Smooth muscle cell (in vitro differentiated cells): ENCODE measurements around the gene KCNIP1. TPM values are rescaled to one million over a fixed set of nuclear protein-coding genes. Genes with fewer than 3 reads are reported as not detected.

Source experiments
- DNase-seq: peaks from one replicate; lab custom pipeline; 2025; ENCODE audit not compliant: unreplicated experiment; lab: John Stamatoyannopoulos, UW
- H2AFZ ChIP-seq: fragments of 200-600 bp; sonication (generic); 2 replicates; pipeline ENCODE4 v1.6.0; 2016; ENCODE audit warnings: antibody characterized with exemption, low read depth, mild to moderate bottlenecking
- H3F3A ChIP-seq: fragments of 200-600 bp; sonication (generic); 2 replicates; pipeline ENCODE4 v1.6.0; 2017; ENCODE audit warnings: antibody characterized with exemption, low read depth
- H3K27ac ChIP-seq: fragments of 200-600 bp; sonication (generic); 2 replicates; pipeline ENCODE4 v1.5.1; 2016; ENCODE audit warnings: low read depth, mild to moderate bottlenecking
- H3K27me3 ChIP-seq: fragments of 200-600 bp; sonication (generic); 2 replicates; pipeline ENCODE4 v1.6.1; 2016; ENCODE audit warnings: low read depth, mild to moderate bottlenecking
- H3K36me3 ChIP-seq: fragments of 200-600 bp; sonication (generic); 2 replicates; pipeline ENCODE4 v1.5.1; 2016; ENCODE audit warnings: low read depth
- H3K4me1 ChIP-seq: fragments of 200-600 bp; sonication (generic); 2 replicates; pipeline ENCODE4 v1.5.1; 2016; ENCODE audit warnings: low read depth
- H3K4me2 ChIP-seq: fragments of 200-600 bp; sonication (generic); 2 replicates; pipeline ENCODE4 v1.6.0; 2016; ENCODE audit warnings: mild to moderate bottlenecking
- H3K4me3 ChIP-seq: fragments of 200-600 bp; sonication (generic); 2 replicates; pipeline ENCODE4 v1.5.1; 2016; ENCODE audit warnings: mild to moderate bottlenecking
- H3K79me2 ChIP-seq: fragments of 200-600 bp; sonication (generic); 2 replicates; pipeline ENCODE4 v1.6.0; 2016; ENCODE audit warnings: low read depth, mild to moderate bottlenecking
- H3K9ac ChIP-seq: fragments of 200-600 bp; sonication (generic); 2 replicates; pipeline ENCODE4 v1.6.0; 2016; ENCODE audit warnings: low read depth
- H3K9me3 ChIP-seq: fragments of 200-600 bp; sonication (generic); replicated peaks from 2 replicates; pipeline ENCODE4 v1.5.1; 2016; ENCODE audit warnings: low read depth
- H4K20me1 ChIP-seq: fragments of 200-600 bp; sonication (generic); 2 replicates; pipeline ENCODE4 v1.6.0; 2016; ENCODE audit warnings: low read depth
- WGBS: methylation state at CpG from one replicate; pipeline ENCODE4 v1.1.7; 2016; ENCODE audit warnings: low lambda C conversion rate; 5-methylcytosine and 5-hydroxymethylcytosine counted together
- polyA plus RNA-seq: library from polyadenylated mRNA; unstranded; fragments of >200 nt; fragmentation: Nextera tagmentation; extraction: Ambion mirVana; gene quantifications from 2 replicates; pipeline ENCODE4 v1.2.1, GENCODE V29; 2016
- total RNA-seq: library from RNA; depleted of rRNA; stranded (reverse); fragments of >200 nt; gene quantifications from 2 replicates; pipeline ENCODE4 v1.2.3, GENCODE V29; 2014
- TF ChIP-seq, protein P1 (sequence below): fragments of 200-600 bp; sonication (generic); IDR thresholded peaks from 2 replicates; pipeline ENCODE4 v1.5.1; 2017; ENCODE audit warnings: borderline replicate concordance, mild to moderate bottlenecking, antibody characterized with exemption; ENCODE audit not compliant: insufficient read depth, poor library complexity, severe bottlenecking

KCNIP1 gene
- total and polyA plus RNA-seq, 2 experiments from 2014 or later: 0.50 TPM; not detected in 1

DNA sequence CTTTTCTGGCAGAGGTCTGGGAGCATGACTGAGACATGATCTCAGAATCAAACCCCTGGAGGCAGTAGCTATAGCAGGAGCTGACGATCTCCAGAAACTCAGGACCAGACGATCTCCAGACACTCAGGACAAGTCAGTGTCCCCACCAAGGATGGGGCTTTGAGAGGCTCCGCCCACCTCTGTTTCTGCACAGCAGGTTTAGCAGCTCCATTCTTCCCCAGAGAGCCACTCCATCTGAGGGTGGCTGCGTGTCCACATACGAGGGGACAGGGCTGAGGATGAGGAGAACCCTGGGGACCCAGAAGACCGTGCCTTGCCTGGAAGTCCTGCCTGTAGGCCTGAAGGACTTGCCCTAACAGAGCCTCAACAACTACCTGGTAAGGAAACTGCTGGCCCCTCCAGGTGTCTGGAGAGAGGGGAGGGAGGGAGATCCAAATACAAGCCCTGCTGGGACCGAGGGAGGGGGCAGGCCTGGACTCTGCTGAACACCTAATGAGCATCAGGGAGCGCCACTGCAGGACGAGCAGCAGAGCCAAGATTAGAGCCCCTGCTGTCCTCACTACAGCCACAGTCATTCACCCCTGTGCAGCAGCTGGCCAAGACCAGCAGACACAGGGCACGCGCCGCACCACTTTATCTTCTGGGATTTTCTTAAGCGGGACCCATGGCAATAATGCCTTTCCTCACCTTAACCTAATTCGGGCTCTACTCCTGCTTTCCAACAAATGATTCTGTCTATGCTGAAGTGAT lies 279.9 kb downstream of the KCNIP1 start, which contains the start of gene GABRP:
TSS of gene GABRP (plus strand) at position 228 of the 750 bp plus-strand sequence. CDS start 4,891 bp downstream, outside the sequence.
- Histone ChIP-seq H3K27ac (no peak within 1 kb of the TSS), H3K79me2 (no peaks in the 10 kb centered on the region), H3K36me3 (no peaks in the 10 kb centered on the region), H3K27me3 (no peaks in the 10 kb centered on the region), H4K20me1 (no peaks in the 10 kb centered on the region), H3K9ac (no peak within 1 kb of the TSS), H3K4me1 (no peaks in the 10 kb centered on the region), H3K4me3 (peak within 1 kb of the TSS; percentile 25), H3K4me2 (no peak within 1 kb of the TSS), H3F3A (no peaks in the 10 kb centered on the region), H3K9me3 (no peaks in the 10 kb centered on the region), H2AFZ (no peak within 1 kb of the TSS)
- DNase-seq: no peak
- 71% methylated on average over 14 of the region's 14 CpGs for WGBS
- TF ChIP-seq, protein P1, sequence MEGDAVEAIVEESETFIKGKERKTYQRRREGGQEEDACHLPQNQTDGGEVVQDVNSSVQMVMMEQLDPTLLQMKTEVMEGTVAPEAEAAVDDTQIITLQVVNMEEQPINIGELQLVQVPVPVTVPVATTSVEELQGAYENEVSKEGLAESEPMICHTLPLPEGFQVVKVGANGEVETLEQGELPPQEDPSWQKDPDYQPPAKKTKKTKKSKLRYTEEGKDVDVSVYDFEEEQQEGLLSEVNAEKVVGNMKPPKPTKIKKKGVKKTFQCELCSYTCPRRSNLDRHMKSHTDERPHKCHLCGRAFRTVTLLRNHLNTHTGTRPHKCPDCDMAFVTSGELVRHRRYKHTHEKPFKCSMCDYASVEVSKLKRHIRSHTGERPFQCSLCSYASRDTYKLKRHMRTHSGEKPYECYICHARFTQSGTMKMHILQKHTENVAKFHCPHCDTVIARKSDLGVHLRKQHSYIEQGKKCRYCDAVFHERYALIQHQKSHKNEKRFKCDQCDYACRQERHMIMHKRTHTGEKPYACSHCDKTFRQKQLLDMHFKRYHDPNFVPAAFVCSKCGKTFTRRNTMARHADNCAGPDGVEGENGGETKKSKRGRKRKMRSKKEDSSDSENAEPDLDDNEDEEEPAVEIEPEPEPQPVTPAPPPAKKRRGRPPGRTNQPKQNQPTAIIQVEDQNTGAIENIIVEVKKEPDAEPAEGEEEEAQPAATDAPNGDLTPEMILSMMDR: no peak

DNA sequence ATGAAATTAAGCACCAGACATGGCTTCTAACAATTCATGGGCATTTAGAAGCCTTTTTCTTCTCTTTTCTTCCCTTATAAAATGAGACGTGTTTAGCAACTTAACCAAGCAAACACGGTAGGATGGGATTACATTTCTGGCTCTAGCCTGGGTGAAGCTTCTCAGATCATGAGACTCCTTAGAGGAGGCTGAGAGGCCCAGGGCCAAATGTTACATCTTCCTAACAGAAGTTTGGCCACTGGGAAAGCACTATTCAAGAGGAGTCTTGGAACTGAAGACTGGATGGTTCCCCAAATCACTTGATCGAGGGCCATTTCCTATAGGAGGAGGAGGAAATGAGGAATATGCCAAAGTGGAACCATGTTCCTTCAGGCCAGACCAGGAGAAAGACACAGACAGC lies 281.6 kb downstream of the KCNIP1 start:
- no peaks in the 10 kb centered on the region for H3K4me1 ChIP-seq
- no peak overlapping the region for H3K4me2 ChIP-seq
- H3K27ac ChIP-seq: no peak overlapping the region
- no peaks in the 10 kb centered on the region for H4K20me1 ChIP-seq
- H3K9me3 ChIP-seq: no peaks in the 10 kb centered on the region
- H3F3A ChIP-seq: no peaks in the 10 kb centered on the region
- TF ChIP-seq, protein P1: no peak
- no peak for DNase-seq
- no peak overlapping the region for H3K4me3 ChIP-seq
- no peaks in the 10 kb centered on the region for H3K27me3 ChIP-seq
- no peaks in the 10 kb centered on the region for H3K79me2 ChIP-seq
- H3K36me3 ChIP-seq: no peaks in the 10 kb centered on the region
- 88% methylated on average over 3 of the region's 3 CpGs for WGBS
- no peak overlapping the region for H3K9ac ChIP-seq
- H2AFZ ChIP-seq: no peak overlapping the region

Other genes with a start within 250 kb of the KCNIP1 start
- 0.45 and 0.54 TPM in 2 replicates for gene LCP2, start 206.2 kb upstream of the KCNIP1 start, total RNA-seq
- 2.2 and 2.7 TPM in 2 replicates for gene LCP2, start 206.2 kb upstream of the KCNIP1 start, polyA plus RNA-seq
- 0.36 and 0.63 TPM in 2 replicates for gene KCNMB1, start 114.7 kb upstream of the KCNIP1 start, total RNA-seq
- 0.52 and 0.54 TPM in 2 replicates for gene KCNMB1, start 114.7 kb upstream of the KCNIP1 start, polyA plus RNA-seq